ENCODE data around the gene MAP3K4.

MAP3K4 gene

DNA sequence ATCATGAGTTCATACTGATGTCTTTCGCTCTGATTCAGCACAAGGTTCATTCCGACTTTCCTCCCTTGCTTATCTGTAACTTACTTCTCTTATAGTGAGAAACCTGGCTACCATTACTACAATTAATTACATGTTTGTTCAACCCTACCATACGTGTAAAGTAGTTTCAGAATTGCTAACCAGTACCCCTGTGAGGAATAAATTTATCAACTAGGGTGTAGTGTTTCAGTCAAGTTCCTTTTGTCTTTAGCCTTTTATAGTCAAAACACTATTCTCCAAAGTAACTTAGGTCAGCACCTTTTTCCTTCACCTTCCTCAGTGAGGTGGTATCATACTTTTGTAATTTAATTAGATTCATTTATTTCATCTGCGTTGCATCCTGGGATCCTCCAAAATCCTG is 64.9 kb downstream of the MAP3K4 start:
- no peak overlapping the region for H3K27ac ChIP-seq (ENCODE audit: low read depth, low read length)
- H3K9me3 ChIP-seq (ENCODE audit: control insufficient read depth in 5 of 5, low read length in 5 of 5), result no peaks in the 10 kb centered on the region
- H3K9ac ChIP-seq (ENCODE audit: low read length in 5 of 5), result no peak overlapping the region
- peaks cover 0 to 8% (median under 1%) of the 10 kb centered on the region in 5 donors for H3K36me3 ChIP-seq (ENCODE audit: control insufficient read depth in 5 of 5, insufficient read depth in 5 of 5, low read length in 5 of 5)
- H3K4me1 ChIP-seq (ENCODE audit: control insufficient read depth in 5 of 5, insufficient read depth in 5 of 5, low read length in 5 of 5), result no peaks in the 10 kb centered on the region
- H3K27me3 ChIP-seq (ENCODE audit: control insufficient read depth in 5 of 5, insufficient read depth in 4 of 5, low read length in 5 of 5), result no peaks in the 10 kb centered on the region
- H3K4me3 ChIP-seq (ENCODE audit: low read depth in 1 of 5, low read length in 5 of 5), result no peak overlapping the region

DNA sequence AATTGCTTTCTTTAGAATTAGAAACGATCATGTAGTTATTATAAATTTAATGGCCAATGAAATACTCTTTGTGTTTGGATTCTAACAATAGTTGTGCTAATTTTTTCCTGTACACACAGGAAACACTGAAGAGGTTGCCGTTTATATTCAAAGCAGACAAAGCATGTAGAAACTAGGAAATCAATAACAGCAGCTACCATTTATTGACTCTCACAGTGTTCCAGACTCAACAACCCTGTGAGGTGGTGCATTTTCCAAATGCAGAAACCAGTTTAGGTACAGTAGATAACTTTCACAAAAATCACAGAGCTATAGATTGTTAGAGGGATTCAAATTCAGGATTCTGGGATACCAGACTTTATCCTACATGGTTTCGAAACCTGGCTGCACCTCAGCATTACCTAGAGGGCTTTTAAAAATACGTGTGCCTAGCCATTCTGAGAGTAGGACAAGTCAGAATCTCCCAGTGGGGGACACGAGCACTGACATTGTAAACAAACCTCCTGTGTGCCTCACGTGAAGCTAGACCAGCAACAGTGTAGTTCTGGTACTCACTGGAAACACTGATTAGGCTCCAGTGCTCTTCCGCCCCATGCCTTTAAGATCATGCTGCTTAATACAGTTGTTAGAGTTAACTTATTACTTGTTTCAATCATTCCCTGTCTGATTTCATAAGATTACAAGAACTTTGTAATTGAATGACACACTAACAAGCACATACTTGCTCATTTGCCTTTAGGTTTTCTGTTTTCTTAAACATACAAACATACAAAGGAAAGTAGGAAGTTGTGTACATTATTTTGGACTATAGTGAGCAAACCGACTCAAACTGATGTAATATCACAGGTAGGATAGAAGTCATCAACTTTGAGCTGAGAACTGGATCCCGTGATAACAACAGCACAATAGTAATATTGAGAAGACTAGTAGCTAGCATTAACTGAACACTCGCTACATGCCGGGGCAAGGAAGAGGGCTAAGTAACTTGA is 65.8 kb downstream of the MAP3K4 start:
- Histone ChIP-seq H3K9me3 (ENCODE audit: control insufficient read depth in 5 of 5, low read length in 5 of 5) (no peaks in the 10 kb centered on the region), H3K9ac (ENCODE audit: low read length in 5 of 5) (no peak overlapping the region), H3K4me3 (ENCODE audit: low read depth in 1 of 5, low read length in 5 of 5) (no peak overlapping the region), H3K27ac (ENCODE audit: low read depth, low read length) (no peak overlapping the region), H3K36me3 (ENCODE audit: control insufficient read depth in 5 of 5, insufficient read depth in 5 of 5, low read length in 5 of 5) (peaks cover 0 to 8% (median 0%) of the 10 kb centered on the region in 5 donors), H3K27me3 (ENCODE audit: control insufficient read depth in 5 of 5, insufficient read depth in 4 of 5, low read length in 5 of 5) (no peaks in the 10 kb centered on the region), H3K4me1 (ENCODE audit: control insufficient read depth in 5 of 5, insufficient read depth in 5 of 5, low read length in 5 of 5) (no peaks in the 10 kb centered on the region)

DNA sequence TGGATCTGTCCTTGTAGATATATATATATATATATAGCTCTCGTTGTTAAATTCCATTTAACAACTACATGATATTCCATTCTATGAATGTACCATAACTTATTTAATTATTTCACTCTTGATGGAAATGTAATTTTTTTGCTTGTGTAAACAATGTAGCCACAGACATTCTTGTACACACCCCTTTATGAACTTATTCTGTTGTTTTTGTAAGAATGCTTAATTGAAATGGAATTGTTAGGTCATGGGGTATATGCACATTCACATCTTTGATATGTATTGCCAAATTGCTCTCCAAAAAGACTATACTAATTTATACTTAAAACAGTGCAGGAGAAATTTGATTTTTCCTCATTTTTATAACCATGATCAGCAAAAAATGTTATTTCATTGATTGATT is 67.2 kb downstream of the MAP3K4 start:
- no peaks in the 10 kb centered on the region for H3K4me1 ChIP-seq (ENCODE audit: control insufficient read depth in 5 of 5, insufficient read depth in 5 of 5, low read length in 5 of 5)
- H3K27ac ChIP-seq (ENCODE audit: low read depth, low read length), result no peak overlapping the region
- H3K9ac ChIP-seq (ENCODE audit: low read length in 5 of 5), result no peak overlapping the region
- no peaks in the 10 kb centered on the region for H3K9me3 ChIP-seq (ENCODE audit: control insufficient read depth in 5 of 5, low read length in 5 of 5)
- H3K4me3 ChIP-seq (ENCODE audit: low read depth in 1 of 5, low read length in 5 of 5), result no peak overlapping the region
- peaks cover 0 to 8% (median 0%) of the 10 kb centered on the region in 5 donors for H3K36me3 ChIP-seq (ENCODE audit: control insufficient read depth in 5 of 5, insufficient read depth in 5 of 5, low read length in 5 of 5)
- H3K27me3 ChIP-seq (ENCODE audit: control insufficient read depth in 5 of 5, insufficient read depth in 4 of 5, low read length in 5 of 5), result no peaks in the 10 kb centered on the region

DNA sequence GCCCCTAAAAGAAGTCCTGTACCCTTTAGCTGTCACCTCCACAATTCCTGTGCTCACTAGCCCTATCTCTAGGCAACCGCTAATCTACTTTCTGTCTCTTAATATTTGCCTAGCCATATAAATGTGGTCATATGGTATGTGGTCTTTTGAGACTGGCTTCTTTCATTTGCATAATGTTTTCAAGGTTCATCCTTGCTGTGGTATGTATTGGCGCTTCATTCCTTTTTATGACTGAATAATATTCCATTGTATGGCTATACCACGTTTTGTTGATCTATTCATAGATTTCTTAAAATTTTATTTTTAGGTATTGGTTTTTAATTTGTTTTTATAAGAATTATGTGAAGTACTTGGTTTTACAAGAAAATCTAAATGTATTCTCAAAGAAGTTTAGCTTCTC is 70.0 kb downstream of the MAP3K4 start:
- H3K36me3 ChIP-seq (ENCODE audit: control insufficient read depth in 5 of 5, insufficient read depth in 5 of 5, low read length in 5 of 5), result peaks cover 0 to 4% (median 0%) of the 10 kb centered on the region in 5 donors
- no peak overlapping the region for H3K9ac ChIP-seq (ENCODE audit: low read length in 5 of 5)
- no peak overlapping the region for H3K27ac ChIP-seq (ENCODE audit: low read depth, low read length)
- H3K27me3 ChIP-seq (ENCODE audit: control insufficient read depth in 5 of 5, insufficient read depth in 4 of 5, low read length in 5 of 5), result no peaks in the 10 kb centered on the region
- no peak overlapping the region for H3K4me3 ChIP-seq (ENCODE audit: low read depth in 1 of 5, low read length in 5 of 5)
- no peaks in the 10 kb centered on the region for H3K4me1 ChIP-seq (ENCODE audit: control insufficient read depth in 5 of 5, insufficient read depth in 5 of 5, low read length in 5 of 5)
- H3K9me3 ChIP-seq (ENCODE audit: control insufficient read depth in 5 of 5, low read length in 5 of 5), result no peaks in the 10 kb centered on the region

DNA sequence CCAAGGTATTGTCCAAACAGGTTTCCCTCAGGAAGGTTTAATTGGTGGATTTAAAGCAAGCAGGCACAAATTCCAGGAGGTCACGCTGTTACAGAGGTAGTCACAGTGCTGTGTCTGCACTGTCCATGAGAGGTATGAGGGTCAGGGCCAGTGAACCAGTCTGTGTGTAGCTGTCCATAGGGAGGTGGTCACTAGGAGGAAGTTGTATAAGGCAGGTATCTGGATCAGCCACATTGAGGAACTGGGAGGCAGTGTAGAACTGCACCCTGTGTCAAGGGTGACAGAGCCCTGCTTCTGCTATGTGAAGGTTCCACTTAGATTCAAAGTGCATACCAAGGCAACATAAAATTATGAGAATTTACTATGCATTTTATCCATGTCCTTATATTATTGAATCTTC is 73.3 kb downstream of the MAP3K4 start:
- Histone ChIP-seq H3K4me3 (ENCODE audit: low read depth in 1 of 5, low read length in 5 of 5) (no peak overlapping the region), H3K36me3 (ENCODE audit: control insufficient read depth in 5 of 5, insufficient read depth in 5 of 5, low read length in 5 of 5) (peaks cover 0 to 4% (median 0%) of the 10 kb centered on the region in 5 donors), H3K9ac (ENCODE audit: low read length in 5 of 5) (no peak overlapping the region), H3K27ac (ENCODE audit: low read depth, low read length) (no peak overlapping the region), H3K9me3 (ENCODE audit: control insufficient read depth in 5 of 5, low read length in 5 of 5) (no peaks in the 10 kb centered on the region), H3K4me1 (ENCODE audit: control insufficient read depth in 5 of 5, insufficient read depth in 5 of 5, low read length in 5 of 5) (no peaks in the 10 kb centered on the region), H3K27me3 (ENCODE audit: control insufficient read depth in 5 of 5, insufficient read depth in 4 of 5, low read length in 5 of 5) (no peaks in the 10 kb centered on the region)

DNA sequence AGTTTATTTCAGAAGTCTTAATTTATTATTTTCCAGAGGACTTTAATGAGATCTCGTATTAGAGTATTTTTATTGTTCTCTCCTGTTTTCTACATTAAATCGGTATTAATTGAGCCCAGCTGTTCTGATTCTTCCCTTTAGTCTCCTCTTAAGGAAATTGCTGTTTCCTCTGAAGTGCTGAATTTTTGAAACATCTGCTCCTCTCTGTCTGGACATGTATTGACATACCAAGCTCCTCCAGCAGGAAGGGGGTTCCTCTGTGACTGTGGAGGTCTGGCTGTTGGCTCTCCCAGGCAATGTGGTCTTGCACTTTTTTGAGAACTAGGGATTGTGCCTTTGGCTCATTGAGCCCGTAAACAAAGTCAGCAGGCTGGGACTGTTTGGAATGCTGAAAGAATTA is 74.9 kb downstream of the MAP3K4 start:
- H3K9ac ChIP-seq (ENCODE audit: low read length in 5 of 5), result no peak overlapping the region
- peaks cover 0 to 5% (median 2%) of the 10 kb centered on the region in 5 donors for H3K36me3 ChIP-seq (ENCODE audit: control insufficient read depth in 5 of 5, insufficient read depth in 5 of 5, low read length in 5 of 5)
- H3K4me3 ChIP-seq (ENCODE audit: low read depth in 1 of 5, low read length in 5 of 5), result no peak overlapping the region
- no peaks in the 10 kb centered on the region for H3K9me3 ChIP-seq (ENCODE audit: control insufficient read depth in 5 of 5, low read length in 5 of 5)
- H3K27me3 ChIP-seq (ENCODE audit: control insufficient read depth in 5 of 5, insufficient read depth in 4 of 5, low read length in 5 of 5), result no peaks in the 10 kb centered on the region
- H3K4me1 ChIP-seq (ENCODE audit: control insufficient read depth in 5 of 5, insufficient read depth in 5 of 5, low read length in 5 of 5), result no peaks in the 10 kb centered on the region
- H3K27ac ChIP-seq (ENCODE audit: low read depth, low read length), result no peak overlapping the region

DNA sequence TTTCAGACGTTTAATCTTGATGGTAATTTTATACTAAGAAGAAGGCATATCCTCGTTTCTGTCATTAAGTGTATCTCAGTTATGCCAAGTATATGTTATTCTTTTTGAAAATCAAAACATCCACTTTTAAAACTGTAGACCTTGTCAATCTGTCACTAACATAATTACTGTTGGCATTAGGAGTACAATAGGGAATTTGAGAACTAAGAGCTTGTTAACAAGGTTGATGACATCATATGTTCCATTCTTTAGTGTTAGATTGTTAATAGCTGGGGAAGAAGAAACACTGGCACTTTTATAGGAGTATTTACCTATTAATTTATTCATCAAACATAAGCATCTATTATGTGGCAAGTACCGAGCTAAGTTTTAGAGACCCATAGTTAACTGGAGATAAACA is 76.2 kb downstream of the MAP3K4 start:
- no peak overlapping the region for H3K27ac ChIP-seq (ENCODE audit: low read depth, low read length)
- H3K4me3 ChIP-seq (ENCODE audit: low read depth in 1 of 5, low read length in 5 of 5), result no peak overlapping the region
- no peak overlapping the region for H3K9ac ChIP-seq (ENCODE audit: low read length in 5 of 5)
- no peaks in the 10 kb centered on the region for H3K9me3 ChIP-seq (ENCODE audit: control insufficient read depth in 5 of 5, low read length in 5 of 5)
- H3K27me3 ChIP-seq (ENCODE audit: control insufficient read depth in 5 of 5, insufficient read depth in 4 of 5, low read length in 5 of 5), result no peaks in the 10 kb centered on the region
- no peaks in the 10 kb centered on the region for H3K4me1 ChIP-seq (ENCODE audit: control insufficient read depth in 5 of 5, insufficient read depth in 5 of 5, low read length in 5 of 5)
- peaks cover 0 to 11% (median 2%) of the 10 kb centered on the region in 5 donors for H3K36me3 ChIP-seq (ENCODE audit: control insufficient read depth in 5 of 5, insufficient read depth in 5 of 5, low read length in 5 of 5)

DNA sequence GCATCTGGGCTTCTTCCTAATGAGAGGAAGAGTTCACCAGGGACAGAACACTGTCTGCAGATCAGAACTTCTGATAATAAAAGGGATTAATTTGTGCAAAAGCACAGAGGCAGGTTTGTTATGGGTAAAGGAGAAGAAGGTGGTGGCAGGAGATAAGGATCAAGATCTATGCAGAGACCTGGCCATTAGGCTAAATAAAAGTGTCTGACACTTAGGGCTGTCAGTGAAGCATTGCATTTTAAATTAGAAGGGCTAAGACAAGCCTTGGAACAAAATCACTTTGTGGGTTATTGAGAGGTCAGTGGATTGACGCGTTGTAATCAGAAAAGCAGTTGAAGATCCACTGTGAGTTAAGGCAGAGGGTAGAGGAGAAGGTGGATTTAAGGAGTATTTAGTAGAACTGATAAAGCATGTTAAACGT is 76.8 kb downstream of the MAP3K4 start:
- no peaks in the 10 kb centered on the region for H3K9me3 ChIP-seq (ENCODE audit: control insufficient read depth in 5 of 5, low read length in 5 of 5)
- no peaks in the 10 kb centered on the region for H3K4me1 ChIP-seq (ENCODE audit: control insufficient read depth in 5 of 5, insufficient read depth in 5 of 5, low read length in 5 of 5)
- peaks cover 0 to 11% (median 3%) of the 10 kb centered on the region in 5 donors for H3K36me3 ChIP-seq (ENCODE audit: control insufficient read depth in 5 of 5, insufficient read depth in 5 of 5, low read length in 5 of 5)
- no peaks in the 10 kb centered on the region for H3K27me3 ChIP-seq (ENCODE audit: control insufficient read depth in 5 of 5, insufficient read depth in 4 of 5, low read length in 5 of 5)
- H3K27ac ChIP-seq (ENCODE audit: low read depth, low read length), result no peak overlapping the region
- no peak overlapping the region for H3K9ac ChIP-seq (ENCODE audit: low read length in 5 of 5)
- no peak overlapping the region for H3K4me3 ChIP-seq (ENCODE audit: low read depth in 1 of 5, low read length in 5 of 5)

DNA sequence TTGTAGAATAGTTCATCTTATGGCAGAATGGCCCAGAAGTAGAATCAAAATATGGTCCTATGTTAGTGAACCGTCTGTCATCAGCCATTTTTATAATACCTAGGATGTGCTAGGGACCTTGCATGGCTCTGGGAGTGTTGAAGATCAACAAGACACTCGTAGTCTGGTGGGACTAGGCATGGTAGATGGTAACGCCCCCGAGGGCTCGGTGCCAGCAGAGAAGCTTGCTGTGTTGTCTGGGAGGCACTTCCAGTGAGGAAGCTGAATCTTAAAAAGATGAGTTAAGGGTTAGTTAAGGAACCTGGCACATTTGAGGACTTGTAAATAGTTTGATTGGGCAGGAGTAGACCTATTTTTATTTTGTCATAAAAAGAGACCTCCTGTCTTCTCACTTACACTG is 82.4 kb downstream of the MAP3K4 start:
- H3K36me3 ChIP-seq (ENCODE audit: control insufficient read depth in 5 of 5, insufficient read depth in 5 of 5, low read length in 5 of 5), result peaks cover 7 to 41% (median 23%) of the 10 kb centered on the region in 5 donors
- H3K4me3 ChIP-seq (ENCODE audit: low read depth in 1 of 5, low read length in 5 of 5), result no peak overlapping the region
- no peaks in the 10 kb centered on the region for H3K9me3 ChIP-seq (ENCODE audit: control insufficient read depth in 5 of 5, low read length in 5 of 5)
- H3K9ac ChIP-seq (ENCODE audit: low read length in 5 of 5), result no peak overlapping the region
- no peaks in the 10 kb centered on the region for H3K4me1 ChIP-seq (ENCODE audit: control insufficient read depth in 5 of 5, insufficient read depth in 5 of 5, low read length in 5 of 5)
- no peak overlapping the region for H3K27ac ChIP-seq (ENCODE audit: low read depth, low read length)
- H3K27me3 ChIP-seq (ENCODE audit: control insufficient read depth in 5 of 5, insufficient read depth in 4 of 5, low read length in 5 of 5), result no peaks in the 10 kb centered on the region

DNA sequence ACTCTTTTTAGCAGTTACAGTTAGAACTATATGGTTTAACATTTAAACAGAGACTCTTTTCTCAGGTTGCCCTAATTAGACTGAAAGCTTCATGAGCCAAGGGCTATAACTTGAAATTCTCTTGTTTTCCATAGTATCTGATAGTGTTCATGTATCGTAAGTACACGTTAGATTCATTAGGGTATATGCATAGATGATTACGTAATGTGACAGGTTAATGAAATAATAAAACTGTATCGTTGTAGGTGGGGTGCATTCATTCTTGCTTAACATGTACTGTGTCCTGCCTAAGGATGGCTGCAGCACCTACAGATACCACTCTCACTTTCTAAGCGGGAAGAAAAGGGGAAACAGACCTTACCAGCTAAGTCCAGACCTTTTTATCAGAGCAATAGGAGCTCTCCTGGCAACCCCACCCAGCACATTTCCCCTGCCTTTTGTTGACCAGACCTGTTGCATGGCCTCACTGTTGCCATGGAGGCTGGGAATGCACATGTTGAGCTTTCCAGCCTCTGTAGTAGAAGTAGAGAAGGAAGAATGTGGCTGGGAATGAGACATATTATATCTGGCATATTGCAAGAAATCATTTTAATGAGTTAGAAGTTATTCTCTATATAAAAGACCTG is 83.0 kb downstream of the MAP3K4 start:
- H3K9me3 ChIP-seq (ENCODE audit: control insufficient read depth in 5 of 5, low read length in 5 of 5), result no peaks in the 10 kb centered on the region
- H3K9ac ChIP-seq (ENCODE audit: low read length in 5 of 5), result no peak overlapping the region
- H3K4me3 ChIP-seq (ENCODE audit: low read depth in 1 of 5, low read length in 5 of 5), result no peak overlapping the region
- H3K27me3 ChIP-seq (ENCODE audit: control insufficient read depth in 5 of 5, insufficient read depth in 4 of 5, low read length in 5 of 5), result no peaks in the 10 kb centered on the region
- no peaks in the 10 kb centered on the region for H3K4me1 ChIP-seq (ENCODE audit: control insufficient read depth in 5 of 5, insufficient read depth in 5 of 5, low read length in 5 of 5)
- H3K36me3 ChIP-seq (ENCODE audit: control insufficient read depth in 5 of 5, insufficient read depth in 5 of 5, low read length in 5 of 5), result peaks cover 7 to 47% (median 26%) of the 10 kb centered on the region in 5 donors
- no peak overlapping the region for H3K27ac ChIP-seq (ENCODE audit: low read depth, low read length)
